Adrenal gland (tissue), 5 donors: Measurements from ENCODE around the gene TENT4B.

Experiments
- POLR2A ChIP-seq, 2 donors: fragments of 450-650 bp; IDR thresholded peaks; one replicate each; pipeline ENCODE4 v1.6.1; 2017; ENCODE audit warnings: antibody characterized with exemption in 2 of 2, mild to moderate bottlenecking in 2 of 2, moderate library complexity in 1 of 2
- TF ChIP-seq, protein P1 (sequence below), 6 experiments: fragments of 450-650 bp in 4 of 6; fragments of 200-600 bp in 2 of 6; sonication (generic) in 1 of 6; IDR thresholded peaks; 1 replicate in 5 of 6; 2 replicates in 1 of 6; pipeline versions ENCODE4 v1.5.1 to v1.8.0; 2016 to 2021; ENCODE audit warnings: antibody characterized with exemption in 6 of 6, mild to moderate bottlenecking in 2 of 6, moderate library complexity in 1 of 6
- donor health status: DM: no; HTN: no; CAD: no.

DNA sequence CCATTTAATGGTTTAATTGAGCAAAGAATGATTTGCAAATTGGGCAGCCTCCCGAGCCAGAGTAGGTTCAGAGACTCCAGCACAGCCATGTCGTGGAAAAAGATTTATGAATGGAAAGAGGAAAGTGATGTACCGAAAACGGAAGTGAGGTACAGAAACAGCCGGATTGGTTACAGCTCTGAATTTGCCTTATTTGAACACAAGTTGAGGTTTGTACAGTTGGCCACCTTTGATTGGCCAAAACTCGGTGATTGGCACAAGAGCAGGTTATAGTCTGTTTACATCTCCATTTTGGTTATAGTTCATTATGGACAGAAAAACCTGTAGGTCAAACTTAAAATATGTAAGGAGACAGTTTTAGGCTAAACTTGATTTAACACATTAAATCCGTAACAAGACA lies 44.5 kb downstream of the TENT4B start:
- TF ChIP-seq, protein P1, sequence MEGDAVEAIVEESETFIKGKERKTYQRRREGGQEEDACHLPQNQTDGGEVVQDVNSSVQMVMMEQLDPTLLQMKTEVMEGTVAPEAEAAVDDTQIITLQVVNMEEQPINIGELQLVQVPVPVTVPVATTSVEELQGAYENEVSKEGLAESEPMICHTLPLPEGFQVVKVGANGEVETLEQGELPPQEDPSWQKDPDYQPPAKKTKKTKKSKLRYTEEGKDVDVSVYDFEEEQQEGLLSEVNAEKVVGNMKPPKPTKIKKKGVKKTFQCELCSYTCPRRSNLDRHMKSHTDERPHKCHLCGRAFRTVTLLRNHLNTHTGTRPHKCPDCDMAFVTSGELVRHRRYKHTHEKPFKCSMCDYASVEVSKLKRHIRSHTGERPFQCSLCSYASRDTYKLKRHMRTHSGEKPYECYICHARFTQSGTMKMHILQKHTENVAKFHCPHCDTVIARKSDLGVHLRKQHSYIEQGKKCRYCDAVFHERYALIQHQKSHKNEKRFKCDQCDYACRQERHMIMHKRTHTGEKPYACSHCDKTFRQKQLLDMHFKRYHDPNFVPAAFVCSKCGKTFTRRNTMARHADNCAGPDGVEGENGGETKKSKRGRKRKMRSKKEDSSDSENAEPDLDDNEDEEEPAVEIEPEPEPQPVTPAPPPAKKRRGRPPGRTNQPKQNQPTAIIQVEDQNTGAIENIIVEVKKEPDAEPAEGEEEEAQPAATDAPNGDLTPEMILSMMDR (IDR thresholded peaks at IDR 0.05) = no peak
- TF ChIP-seq POLR2A (IDR thresholded peaks at IDR 0.05) = no peak
